ENCODE results near the gene CTSL. TPM values are rescaled to one million over a fixed set of nuclear protein-coding genes. Genes with fewer than 3 reads are reported as not detected.

The CTSL gene
- total RNA-seq, 1 experiment from 2014 or later = not detected

DNA sequence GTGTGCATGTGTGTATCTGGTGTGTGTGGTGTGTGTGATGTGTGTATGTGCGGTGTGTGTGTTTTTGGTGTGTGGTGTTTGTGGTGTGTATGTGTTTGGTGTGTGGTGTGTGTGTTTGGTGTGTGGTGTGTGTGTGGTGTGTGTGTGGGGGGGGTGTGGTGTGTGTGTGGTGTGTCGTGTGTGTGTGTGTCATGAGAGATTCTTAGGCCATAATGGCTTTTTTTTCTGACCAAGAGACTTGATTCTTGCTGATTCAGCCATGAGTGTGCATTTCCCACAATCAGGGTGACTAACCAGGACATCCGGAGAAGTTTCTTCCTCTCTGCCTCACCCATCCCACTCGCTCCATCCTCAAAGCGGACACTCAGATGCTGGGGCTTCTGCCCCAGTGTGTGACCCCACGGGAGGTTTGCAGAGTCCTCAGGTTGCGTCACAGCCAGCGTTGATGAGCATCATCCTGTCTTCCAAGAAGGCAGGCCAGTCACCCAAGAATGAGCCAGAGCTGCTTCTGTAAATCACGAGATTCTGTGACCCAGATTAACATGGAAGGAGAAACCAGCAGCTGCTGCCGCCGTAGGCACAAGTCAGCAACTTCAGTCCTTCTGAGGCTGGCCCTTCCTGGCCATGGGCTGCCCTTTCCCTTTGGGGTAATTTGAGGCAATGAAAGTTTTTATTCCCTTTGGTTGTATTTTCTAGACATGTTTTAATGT lies 12.5 kb upstream of the CTSL start:
- Histone ChIP-seq H2AFZ (ENCODE audit: low read length) (no peak overlapping the region), H3K4me3 (ENCODE audit: low read length) (no peak overlapping the region), H3K36me3 (ENCODE audit: insufficient read depth, low read length) (no peaks in the 10 kb centered on the region), H3K79me2 (ENCODE audit: low read length) (no peaks in the 10 kb centered on the region), H3K9ac (ENCODE audit: low read length) (no peak overlapping the region), H3K27ac (ENCODE audit: low read length) (no peak overlapping the region), H4K20me1 (ENCODE audit: insufficient read depth, low read depth, low read length) (no peaks in the 10 kb centered on the region), H3K27me3 (ENCODE audit: low read length) (no peaks in the 10 kb centered on the region), H3K4me2 (ENCODE audit: low read depth, low read length, poor library complexity, severe bottlenecking) (no peak overlapping the region), H3K9me3 (ENCODE audit: low read length) (no peaks in the 10 kb centered on the region), H3K9me2 (replicated peaks; ENCODE audit: insufficient read depth, low read length) (no peaks in the 10 kb centered on the region), H3K4me1 (ENCODE audit: low read length) (no peaks in the 10 kb centered on the region)
- no peak for DNase-seq

DNA sequence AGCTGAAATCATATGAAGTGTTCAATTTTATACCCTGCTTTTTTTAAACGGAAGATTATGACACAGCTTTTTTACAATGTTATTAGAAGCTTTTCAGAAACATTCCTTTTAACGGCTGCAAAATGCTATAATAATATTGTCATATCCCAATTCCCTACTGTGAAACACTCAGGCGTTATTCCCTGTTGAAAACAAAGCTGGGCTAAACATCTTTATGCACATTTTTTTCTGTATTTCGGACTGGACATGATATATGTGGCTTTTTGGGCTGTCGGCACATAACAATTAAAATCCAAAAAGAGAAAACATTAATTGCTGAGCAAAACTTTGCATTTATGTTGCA lies 12.0 kb upstream of the CTSL start:
- Histone ChIP-seq H3K27ac (ENCODE audit: low read length) (no peak overlapping the region), H3K4me3 (ENCODE audit: low read length) (no peak overlapping the region), H3K4me2 (ENCODE audit: low read depth, low read length, poor library complexity, severe bottlenecking) (no peak overlapping the region), H3K27me3 (ENCODE audit: low read length) (no peaks in the 10 kb centered on the region), H3K9me3 (ENCODE audit: low read length) (no peaks in the 10 kb centered on the region), H3K9me2 (replicated peaks; ENCODE audit: insufficient read depth, low read length) (no peaks in the 10 kb centered on the region), H3K36me3 (ENCODE audit: insufficient read depth, low read length) (no peaks in the 10 kb centered on the region), H4K20me1 (ENCODE audit: insufficient read depth, low read depth, low read length) (no peaks in the 10 kb centered on the region), H3K79me2 (ENCODE audit: low read length) (no peaks in the 10 kb centered on the region), H3K9ac (ENCODE audit: low read length) (no peak overlapping the region), H2AFZ (ENCODE audit: low read length) (no peak overlapping the region), H3K4me1 (ENCODE audit: low read length) (no peaks in the 10 kb centered on the region)
- DNase-seq = no peak

DNA sequence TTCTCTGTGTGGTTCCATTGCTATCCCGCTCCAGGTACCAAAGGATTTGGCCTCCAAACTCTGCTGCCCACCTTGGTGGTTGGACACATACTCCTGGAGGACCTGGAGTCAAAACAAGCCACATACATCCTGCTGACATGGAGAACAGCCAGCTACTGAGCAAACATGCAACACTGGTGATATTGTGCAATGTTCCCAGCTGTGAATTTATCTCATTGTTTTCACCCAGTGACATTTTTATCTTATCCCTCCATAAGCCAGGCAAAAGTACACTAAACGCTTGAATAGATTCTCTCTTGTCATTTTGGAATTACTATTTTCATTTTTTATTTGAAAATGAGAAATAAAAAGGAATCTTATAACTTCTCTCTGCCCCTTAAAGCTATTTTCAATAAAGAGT lies 11.1 kb upstream of the CTSL start:
- Histone ChIP-seq H3K36me3 (ENCODE audit: insufficient read depth, low read length) (no peaks in the 10 kb centered on the region), H3K4me3 (ENCODE audit: low read length) (no peak overlapping the region), H3K9me3 (ENCODE audit: low read length) (no peaks in the 10 kb centered on the region), H3K4me1 (ENCODE audit: low read length) (no peaks in the 10 kb centered on the region), H4K20me1 (ENCODE audit: insufficient read depth, low read depth, low read length) (no peaks in the 10 kb centered on the region), H3K27me3 (ENCODE audit: low read length) (no peaks in the 10 kb centered on the region), H3K9ac (ENCODE audit: low read length) (no peak overlapping the region), H3K4me2 (ENCODE audit: low read depth, low read length, poor library complexity, severe bottlenecking) (no peak overlapping the region), H2AFZ (ENCODE audit: low read length) (no peak overlapping the region), H3K27ac (ENCODE audit: low read length) (no peak overlapping the region), H3K9me2 (replicated peaks; ENCODE audit: insufficient read depth, low read length) (no peaks in the 10 kb centered on the region), H3K79me2 (ENCODE audit: low read length) (no peaks in the 10 kb centered on the region)
- DNase-seq = no peak

DNA sequence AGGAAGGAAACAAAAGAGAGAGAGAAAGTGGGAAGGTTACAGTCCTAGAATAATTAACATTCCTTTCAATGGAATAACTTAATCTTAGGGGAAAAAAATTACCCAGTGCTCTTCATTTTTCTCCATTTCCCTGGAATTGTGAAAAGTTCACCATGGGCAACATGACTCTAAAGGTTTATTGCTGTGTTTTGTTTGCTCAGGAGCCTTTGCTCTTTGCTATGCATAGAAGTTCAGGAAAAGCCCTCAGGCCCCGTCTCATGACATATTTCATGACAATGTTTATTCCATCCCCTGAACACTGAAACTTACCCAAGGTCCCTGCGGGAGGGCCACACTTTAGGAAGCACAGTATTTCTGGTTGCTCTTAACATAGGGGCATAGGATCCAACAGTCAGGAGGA lies 9.8 kb upstream of the CTSL start:
- no peaks in the 10 kb centered on the region for H3K79me2 ChIP-seq (ENCODE audit: low read length)
- H2AFZ ChIP-seq (ENCODE audit: low read length) = no peak overlapping the region
- H3K27me3 ChIP-seq (ENCODE audit: low read length) = no peaks in the 10 kb centered on the region
- no peak overlapping the region for H3K4me2 ChIP-seq (ENCODE audit: low read depth, low read length, poor library complexity, severe bottlenecking)
- H3K9me2 ChIP-seq (replicated peaks; ENCODE audit: insufficient read depth, low read length) = no peaks in the 10 kb centered on the region
- H4K20me1 ChIP-seq (ENCODE audit: insufficient read depth, low read depth, low read length) = no peaks in the 10 kb centered on the region
- H3K27ac ChIP-seq (ENCODE audit: low read length) = no peak overlapping the region
- no peaks in the 10 kb centered on the region for H3K36me3 ChIP-seq (ENCODE audit: insufficient read depth, low read length)
- no peak for DNase-seq
- H3K9ac ChIP-seq (ENCODE audit: low read length) = no peak overlapping the region
- no peaks in the 10 kb centered on the region for H3K9me3 ChIP-seq (ENCODE audit: low read length)
- H3K4me1 ChIP-seq (ENCODE audit: low read length) = no peaks in the 10 kb centered on the region
- no peak overlapping the region for H3K4me3 ChIP-seq (ENCODE audit: low read length)

DNA sequence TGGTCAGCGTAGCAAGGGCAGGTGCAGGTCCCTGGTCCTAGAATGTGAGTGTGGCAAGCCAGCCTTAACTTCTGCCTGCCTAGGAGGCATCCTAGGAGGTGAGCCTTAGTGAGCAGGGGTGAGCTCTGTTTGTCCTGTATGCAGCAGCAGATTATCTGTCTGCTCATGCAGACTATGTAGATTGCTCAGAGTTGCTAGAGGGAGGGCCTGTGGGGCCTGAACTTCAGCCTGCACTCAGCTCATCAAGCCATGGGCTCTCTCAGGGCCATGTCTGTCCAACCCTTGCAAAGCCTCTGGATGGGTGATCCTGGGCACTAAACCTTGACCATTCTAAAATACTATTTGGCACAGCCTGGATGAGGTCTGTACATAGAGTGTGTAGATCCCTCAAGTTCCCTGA lies 8.5 kb upstream of the CTSL start:
- DNase-seq = no peak
- H3K27ac ChIP-seq (ENCODE audit: low read length) = no peak overlapping the region
- no peak overlapping the region for H3K4me3 ChIP-seq (ENCODE audit: low read length)
- H4K20me1 ChIP-seq (ENCODE audit: insufficient read depth, low read depth, low read length) = no peaks in the 10 kb centered on the region
- no peaks in the 10 kb centered on the region for H3K36me3 ChIP-seq (ENCODE audit: insufficient read depth, low read length)
- no peaks in the 10 kb centered on the region for H3K9me2 ChIP-seq (replicated peaks; ENCODE audit: insufficient read depth, low read length)
- no peaks in the 10 kb centered on the region for H3K9me3 ChIP-seq (ENCODE audit: low read length)
- no peak overlapping the region for H3K9ac ChIP-seq (ENCODE audit: low read length)
- no peaks in the 10 kb centered on the region for H3K27me3 ChIP-seq (ENCODE audit: low read length)
- no peak overlapping the region for H3K4me2 ChIP-seq (ENCODE audit: low read depth, low read length, poor library complexity, severe bottlenecking)
- H2AFZ ChIP-seq (ENCODE audit: low read length) = no peak overlapping the region
- no peaks in the 10 kb centered on the region for H3K4me1 ChIP-seq (ENCODE audit: low read length)
- no peaks in the 10 kb centered on the region for H3K79me2 ChIP-seq (ENCODE audit: low read length)

DNA sequence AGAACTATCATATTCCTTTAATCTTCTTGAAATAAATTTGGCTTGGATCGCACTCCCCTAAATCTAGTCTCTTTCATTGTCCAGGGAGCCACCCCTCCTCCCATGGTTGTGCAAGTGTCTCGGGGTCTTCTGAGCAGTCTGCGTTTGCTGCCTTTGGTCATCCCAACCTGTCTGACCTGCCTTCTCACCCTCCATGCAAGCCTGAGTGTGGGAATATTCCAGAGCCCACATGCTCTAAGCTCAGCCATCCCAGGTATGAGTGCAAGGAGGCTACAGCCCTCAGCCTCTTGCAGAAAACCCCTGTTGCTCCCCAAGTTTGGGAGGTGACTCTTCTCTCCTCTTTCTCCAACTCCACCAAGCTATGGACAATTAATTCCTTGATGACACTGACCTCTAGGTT lies 7.7 kb upstream of the CTSL start:
- Histone ChIP-seq H3K36me3 (ENCODE audit: insufficient read depth, low read length) (no peaks in the 10 kb centered on the region), H3K79me2 (ENCODE audit: low read length) (no peaks in the 10 kb centered on the region), H3K9ac (ENCODE audit: low read length) (no peak overlapping the region), H3K4me2 (ENCODE audit: low read depth, low read length, poor library complexity, severe bottlenecking) (no peak overlapping the region), H4K20me1 (ENCODE audit: insufficient read depth, low read depth, low read length) (no peaks in the 10 kb centered on the region), H3K9me3 (ENCODE audit: low read length) (no peaks in the 10 kb centered on the region), H3K4me1 (ENCODE audit: low read length) (no peaks in the 10 kb centered on the region), H3K27me3 (ENCODE audit: low read length) (no peaks in the 10 kb centered on the region), H3K27ac (ENCODE audit: low read length) (no peak overlapping the region), H3K9me2 (replicated peaks; ENCODE audit: insufficient read depth, low read length) (no peaks in the 10 kb centered on the region), H3K4me3 (ENCODE audit: low read length) (no peak overlapping the region), H2AFZ (ENCODE audit: low read length) (no peak overlapping the region)
- no peak for DNase-seq

DNA sequence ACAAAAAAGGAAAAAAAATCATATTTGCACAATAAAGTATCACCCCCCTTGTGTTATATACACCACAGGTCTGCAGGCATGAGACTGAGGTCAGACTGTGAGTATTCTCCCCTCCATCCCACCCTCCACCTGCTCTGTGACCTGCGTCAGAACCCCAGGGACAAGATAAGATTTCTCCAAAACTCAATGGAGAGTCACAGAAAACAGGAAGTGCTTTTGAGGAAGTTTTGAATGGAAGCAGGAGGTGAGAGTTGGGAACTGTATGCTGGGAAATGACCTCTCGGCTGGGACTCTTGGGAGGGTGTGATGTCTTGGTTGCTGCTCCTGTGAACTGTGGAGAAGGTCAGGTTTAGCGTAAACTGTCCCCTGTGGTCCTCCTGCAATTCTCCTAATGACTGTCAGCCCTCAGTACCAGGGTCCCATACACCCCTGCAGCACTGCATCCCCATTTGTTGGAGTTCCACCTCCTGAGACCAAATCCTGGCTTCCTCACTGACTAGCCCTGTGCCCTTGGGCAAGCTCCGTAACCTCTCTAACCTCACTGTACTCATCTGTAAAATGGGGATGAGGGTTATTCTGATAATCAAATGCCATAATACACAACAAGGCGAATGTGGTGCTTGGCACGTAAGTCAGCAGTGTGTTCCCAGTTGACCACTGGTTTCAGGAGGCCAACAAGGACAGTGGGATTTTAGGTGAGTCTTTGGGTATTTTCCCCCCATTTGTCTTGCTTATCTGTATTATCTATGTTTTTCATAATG lies 6.9 kb upstream of the CTSL start:
- H3K9me2 ChIP-seq (replicated peaks; ENCODE audit: insufficient read depth, low read length) = no peaks in the 10 kb centered on the region
- no peak overlapping the region for H3K27ac ChIP-seq (ENCODE audit: low read length)
- DNase-seq = no peak
- no peaks in the 10 kb centered on the region for H3K27me3 ChIP-seq (ENCODE audit: low read length)
- no peak overlapping the region for H3K4me2 ChIP-seq (ENCODE audit: low read depth, low read length, poor library complexity, severe bottlenecking)
- H3K4me1 ChIP-seq (ENCODE audit: low read length) = no peaks in the 10 kb centered on the region
- no peak overlapping the region for H2AFZ ChIP-seq (ENCODE audit: low read length)
- H3K4me3 ChIP-seq (ENCODE audit: low read length) = no peak overlapping the region
- H4K20me1 ChIP-seq (ENCODE audit: insufficient read depth, low read depth, low read length) = no peaks in the 10 kb centered on the region
- no peaks in the 10 kb centered on the region for H3K9me3 ChIP-seq (ENCODE audit: low read length)
- no peak overlapping the region for H3K9ac ChIP-seq (ENCODE audit: low read length)
- no peaks in the 10 kb centered on the region for H3K79me2 ChIP-seq (ENCODE audit: low read length)
- no peaks in the 10 kb centered on the region for H3K36me3 ChIP-seq (ENCODE audit: insufficient read depth, low read length)

DNA sequence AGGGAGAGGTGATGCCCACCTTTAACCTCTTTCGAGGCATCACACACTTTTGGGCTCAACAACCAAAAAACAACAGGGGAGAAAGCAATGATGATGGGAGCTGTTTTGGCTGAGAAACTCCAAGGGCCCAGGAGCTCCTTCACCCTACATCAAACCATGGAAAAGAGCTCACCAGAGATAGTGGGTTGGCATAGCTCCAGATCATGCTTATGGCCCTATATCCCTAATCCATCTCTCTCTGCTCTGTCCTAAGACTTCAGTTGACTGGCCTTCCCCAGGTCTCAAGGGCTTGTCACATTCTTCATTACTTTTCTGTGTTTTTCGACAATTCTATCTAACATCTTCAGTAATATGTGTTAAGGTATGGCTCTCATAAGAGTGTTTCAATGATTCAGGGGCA lies 5.7 kb upstream of the CTSL start:
- no peaks in the 10 kb centered on the region for H3K9me2 ChIP-seq (replicated peaks; ENCODE audit: insufficient read depth, low read length)
- H3K4me3 ChIP-seq (ENCODE audit: low read length) = no peak overlapping the region
- no peak for DNase-seq
- no peaks in the 10 kb centered on the region for H3K27me3 ChIP-seq (ENCODE audit: low read length)
- H4K20me1 ChIP-seq (ENCODE audit: insufficient read depth, low read depth, low read length) = no peaks in the 10 kb centered on the region
- no peaks in the 10 kb centered on the region for H3K36me3 ChIP-seq (ENCODE audit: insufficient read depth, low read length)
- no peaks in the 10 kb centered on the region for H3K79me2 ChIP-seq (ENCODE audit: low read length)
- H3K9me3 ChIP-seq (ENCODE audit: low read length) = no peaks in the 10 kb centered on the region
- no peak overlapping the region for H2AFZ ChIP-seq (ENCODE audit: low read length)
- H3K4me2 ChIP-seq (ENCODE audit: low read depth, low read length, poor library complexity, severe bottlenecking) = no peak overlapping the region
- no peaks in the 10 kb centered on the region for H3K4me1 ChIP-seq (ENCODE audit: low read length)
- H3K9ac ChIP-seq (ENCODE audit: low read length) = no peak overlapping the region
- H3K27ac ChIP-seq (ENCODE audit: low read length) = no peak overlapping the region

All from Karpas-422 (cell line).